ENCODE data around the gene ADAMTS2.

Gene ADAMTS2

GRCh38 chr5:179201986-179202385, 143.3 kb downstream of the ADAMTS2 start:
- TF ChIP-seq MAX (IDR thresholded peaks at IDR 0.05): no peak
- TF ChIP-seq TCF12 (IDR thresholded peaks at IDR 0.05; ENCODE audit: low read depth): no peak
- TF ChIP-seq RAD21 (IDR thresholded peaks at IDR 0.05; ENCODE audit: low read depth): no peak
- no peak for TF ChIP-seq USF1 (IDR thresholded peaks at IDR 0.05)
- TF ChIP-seq EP300 (IDR thresholded peaks at IDR 0.05; ENCODE audit: borderline replicate concordance): no peak
- no peak for TF ChIP-seq YY1 (IDR thresholded peaks at IDR 0.05; ENCODE audit: low read depth)
- TF ChIP-seq NFIC (IDR thresholded peaks at IDR 0.05): no peak
- no peak for TF ChIP-seq REST (IDR thresholded peaks at IDR 0.05; ENCODE audit: low read depth)
- TF ChIP-seq TAF1 (IDR thresholded peaks at IDR 0.05; ENCODE audit: low read depth): no peak
- no peak for TF ChIP-seq ZBTB7A (IDR thresholded peaks at IDR 0.05; ENCODE audit: low read depth)
- TF ChIP-seq EGR1 (IDR thresholded peaks at IDR 0.05): no peak
- no peak for TF ChIP-seq CREB1 (IDR thresholded peaks at IDR 0.05; ENCODE audit: low read depth)
- TF ChIP-seq FOXM1 (IDR thresholded peaks at IDR 0.05; ENCODE audit: borderline replicate concordance, low read depth): no peak
- TF ChIP-seq TEAD4 (IDR thresholded peaks at IDR 0.05): no peak
- TF ChIP-seq CEBPB (IDR thresholded peaks at IDR 0.05): no peak

GRCh38 chr5:179199246-179199645, 146.0 kb downstream of the ADAMTS2 start:
- TF ChIP-seq TAF1 (IDR thresholded peaks at IDR 0.05; ENCODE audit: low read depth): no peak
- no peak for TF ChIP-seq NFIC (IDR thresholded peaks at IDR 0.05)
- TF ChIP-seq CEBPB (IDR thresholded peaks at IDR 0.05): no peak
- no peak for TF ChIP-seq REST (IDR thresholded peaks at IDR 0.05; ENCODE audit: low read depth)
- no peak for TF ChIP-seq CREB1 (IDR thresholded peaks at IDR 0.05; ENCODE audit: low read depth)
- no peak for TF ChIP-seq YY1 (IDR thresholded peaks at IDR 0.05; ENCODE audit: low read depth)
- TF ChIP-seq EGR1 (IDR thresholded peaks at IDR 0.05): no peak
- TF ChIP-seq TCF12 (IDR thresholded peaks at IDR 0.05; ENCODE audit: low read depth): no peak
- TF ChIP-seq ZBTB7A (IDR thresholded peaks at IDR 0.05; ENCODE audit: low read depth): no peak

GRCh38 chr5:179198825-179199224, 146.4 kb downstream of the ADAMTS2 start:
- TF ChIP-seq TCF12 (IDR thresholded peaks at IDR 0.05; ENCODE audit: low read depth) (no peak), CEBPB (IDR thresholded peaks at IDR 0.05) (no peak), EGR1 (IDR thresholded peaks at IDR 0.05) (no peak), EP300 (IDR thresholded peaks at IDR 0.05; ENCODE audit: borderline replicate concordance) (no peak), TAF1 (IDR thresholded peaks at IDR 0.05; ENCODE audit: low read depth) (no peak)

GRCh38 chr5:179196405-179197079, 148.7 kb downstream of the ADAMTS2 start:
- TF ChIP-seq CREB1 (IDR thresholded peaks at IDR 0.05; ENCODE audit: low read depth): no peak
- TF ChIP-seq YY1 (IDR thresholded peaks at IDR 0.05; ENCODE audit: low read depth): no peak
- no peak for TF ChIP-seq CEBPB (IDR thresholded peaks at IDR 0.05)
- TF ChIP-seq TAF1 (IDR thresholded peaks at IDR 0.05; ENCODE audit: low read depth): no peak
- TF ChIP-seq RAD21 (IDR thresholded peaks at IDR 0.05; ENCODE audit: low read depth): no peak
- no peak for TF ChIP-seq EP300 (IDR thresholded peaks at IDR 0.05; ENCODE audit: borderline replicate concordance)
- no peak for TF ChIP-seq TCF12 (IDR thresholded peaks at IDR 0.05; ENCODE audit: low read depth)
- TF ChIP-seq ZBTB7A (IDR thresholded peaks at IDR 0.05; ENCODE audit: low read depth): no peak
- TF ChIP-seq NFIC (IDR thresholded peaks at IDR 0.05): no peak

- TF ChIP-seq CEBPB (IDR thresholded peaks at IDR 0.05) (no peak), EGR1 (IDR thresholded peaks at IDR 0.05) (no peak), CREB1 (IDR thresholded peaks at IDR 0.05; ENCODE audit: low read depth) (no peak), TAF1 (IDR thresholded peaks at IDR 0.05; ENCODE audit: low read depth) (no peak), TCF12 (IDR thresholded peaks at IDR 0.05; ENCODE audit: low read depth) (no peak), NFIC (IDR thresholded peaks at IDR 0.05) (no peak), ZBTB7A (IDR thresholded peaks at IDR 0.05; ENCODE audit: low read depth) (no peak), USF1 (IDR thresholded peaks at IDR 0.05) (no peak)
Measured at GRCh38 chr5:179195561-179196404, 149.5 kb downstream of the ADAMTS2 start.
